Panc1 (cell line): Measurements from ENCODE around the gene LRRC56. TPM values are rescaled to one million over a fixed set of nuclear protein-coding genes. Genes with fewer than 3 reads are reported as not detected.

Experiments used
- ATAC-seq: fragments of 200-7000 bp; cut with Tn5 transposase; 2 replicates; pipeline ENCODE4 v1.9.1; 2020; ENCODE audit warnings: mild to moderate bottlenecking, moderate library complexity
- BruUV-seq: library from RNA; stranded (reverse); fragments of 400-500 nt; replicated peaks from 2 replicates; lab custom pipeline; 2021; lab: Mats Ljungman, UMichigan
- CTCF ChIA-PET: fragments of 300-600 bp; sonication (Branson Sonifier 250); formaldehyde crosslinking; loops from one replicate; lab custom pipeline; 2022; ENCODE audit warnings: antibody characterized with exemption; lab: Charles Lee
- POLR2A ChIA-PET: fragments of 300-600 bp; sonication (Branson Sonifier 250); formaldehyde crosslinking; loops from one replicate; lab custom pipeline; 2022; ENCODE audit warnings: antibody characterized with exemption; lab: Charles Lee
- DNase-seq: peaks from one replicate; pipeline ENCODE4 v3.0.0-alpha.2; 2010; ENCODE audit warnings: low read depth, low spot score
- H3K27ac ChIP-seq: 2 replicates; pipeline ENCODE4 v1.5.1; 2011; ENCODE audit warnings: mild to moderate bottlenecking, low read length, inconsistent platforms
- H3K27me3 ChIP-seq: fragments of 200-500 bp; sonication (Bioruptor generic); 2 replicates; pipeline ENCODE4 v1.6.0; 2014; ENCODE audit warnings: low read length, inconsistent platforms; ENCODE audit not compliant: control insufficient read depth, insufficient read depth
- H3K36me3 ChIP-seq: fragments of 200-500 bp; sonication (Bioruptor generic); 2 replicates; pipeline ENCODE4 v1.5.1; 2014; ENCODE audit warnings: inconsistent platforms, mild to moderate bottlenecking, low read length, moderate library complexity; ENCODE audit not compliant: control insufficient read depth, insufficient read depth
- H3K4me1 ChIP-seq: 2 replicates; pipeline ENCODE4 v1.5.1; 2011; ENCODE audit warnings: inconsistent platforms, mild to moderate bottlenecking, low read length, moderate library complexity; ENCODE audit not compliant: control insufficient read depth, insufficient read depth
- H3K4me3 ChIP-seq, 2 experiments: 2 replicates each; pipeline ENCODE4 v1.5.1; 2011 to 2012; ENCODE audit warnings: low read depth in 2 of 2, low read length in 2 of 2, mild to moderate bottlenecking in 2 of 2, inconsistent platforms in 1 of 2, moderate library complexity in 1 of 2
- H3K9me3 ChIP-seq: fragments of 200-500 bp; sonication (Bioruptor generic); 2 replicates; pipeline ENCODE4 v1.5.1; 2014; ENCODE audit warnings: low read depth, mild to moderate bottlenecking, inconsistent platforms, low read length, moderate library complexity; ENCODE audit not compliant: control insufficient read depth, insufficient read depth
- CTCF ChIP-seq: fragments of 450-650 bp; IDR thresholded peaks from 2 replicates; pipeline ENCODE4 v1.5.1; 2017; ENCODE audit warnings: mild to moderate bottlenecking
- POLR2AphosphoS5 ChIP-seq: IDR thresholded peaks from 2 replicates; pipeline ENCODE4 v1.6.1; 2012; ENCODE audit warnings: mild to moderate bottlenecking, low read depth, low read length, moderate library complexity
- REST ChIP-seq, 2 experiments: IDR thresholded peaks; 2 replicates each; pipeline ENCODE4 v1.6.1; 2011 to 2012; ENCODE audit warnings: low read depth in 2 of 2, control low read depth in 1 of 2, low read length in 1 of 2, mild to moderate bottlenecking in 1 of 2, moderate library complexity in 1 of 2; ENCODE audit not compliant: insufficient read depth in 1 of 2
- SIN3A ChIP-seq: IDR thresholded peaks from 2 replicates; pipeline ENCODE4 v1.6.1; 2012; ENCODE audit warnings: low read depth, mild to moderate bottlenecking, low read length, moderate library complexity, borderline replicate concordance; ENCODE audit not compliant: insufficient read depth
- TCF7L2 ChIP-seq: IDR thresholded peaks from 2 replicates; pipeline ENCODE4 v1.6.1; 2011; ENCODE audit warnings: mild to moderate bottlenecking, low read depth, low read length, inconsistent platforms
- in situ Hi-C: cut with HindIII; loops from 2 replicates; pipeline ENCODE4 v1.10.0; 2016; ENCODE audit warnings: low sequenced_read_pairs, low pct_unique_long_range_greater_than_20kb
- intact Hi-C: fragments of 100-400 bp; cut with micrococcal nuclease; formaldehyde crosslinking; loops from one replicate; pipeline ENCODE4 v1.10.0; 2022; ENCODE audit not compliant: unreplicated experiment
- total RNA-seq: library from RNA; stranded (reverse); gene quantifications from one replicate; pipeline ENCODE4 v1.2.1, GENCODE V29; 2021; ENCODE audit not compliant: unreplicated experiment

LRRC56 gene
- total RNA-seq, 1 experiment from 2014 or later = 9.8 TPM

GRCh38 chr11:512761-513595 lies 24.3 kb upstream of the LRRC56 start:
- no TSS peak for BruUV-seq
- no peaks in the 10 kb centered on the region for H3K27me3 ChIP-seq
- DNase-seq (no peak), ATAC-seq (no peak)
- intact Hi-C loops = no loop called here
- peaks cover 2% of the 10 kb centered on the region; the same call in 1 of the 2 replicates for H3K4me1 ChIP-seq
- peaks cover 3% of the 10 kb centered on the region; the same call in 1 of the 2 replicates for H3K9me3 ChIP-seq
- no peak overlapping the region for H3K27ac ChIP-seq
- in situ Hi-C loops = no loop called here
- ChIA-PET CTCF (no interaction called here), POLR2A (no interaction called here)
- peaks cover 2% of the 10 kb centered on the region; the same call in 1 of the 2 replicates for H3K36me3 ChIP-seq
- no peak overlapping the region for H3K4me3 ChIP-seq
- no peak for TF ChIP-seq TCF7L2
- TF ChIP-seq POLR2AphosphoS5 = no peak; the same call in 1 of the 2 replicates
- TF ChIP-seq SIN3A = no peak
- no peak for TF ChIP-seq CTCF
- TF ChIP-seq REST (IDR thresholded peaks at IDR 0.05; ENCODE audit: insufficient read depth in 1 of 2, low read depth in 2 of 2, low read length in 1 of 2) = no peak

GRCh38 chr11:514606-515005 lies 22.7 kb upstream of the LRRC56 start:
- no peak for TF ChIP-seq REST (IDR thresholded peaks at IDR 0.05; ENCODE audit: insufficient read depth in 1 of 2, low read depth in 2 of 2, low read length in 1 of 2)
- TF ChIP-seq TCF7L2 = no peak
- TF ChIP-seq SIN3A = no peak
- no peak for TF ChIP-seq POLR2AphosphoS5
- no peak for TF ChIP-seq CTCF
- ChIA-PET CTCF (no interaction called here), POLR2A (no interaction called here)
- BruUV-seq = no TSS peak
- Histone ChIP-seq H3K9me3 (peaks cover 3% of the 10 kb centered on the region; the same call in 1 of the 2 replicates), H3K27me3 (no peaks in the 10 kb centered on the region), H3K36me3 (no peaks in the 10 kb centered on the region; the same call in 1 of the 2 replicates), H3K27ac (no peak overlapping the region), H3K4me1 (peaks cover 6% of the 10 kb centered on the region; the same call in 1 of the 2 replicates), H3K4me3 (no peak overlapping the region)
- in situ Hi-C loops (no loop called here), intact Hi-C loops (loop anchor here (5.0 kb wide), 1 partner anchor 62 kb away; the partner anchor contains the start of gene PTDSS2)
- ATAC-seq (no peak), DNase-seq (no peak)
